GM19455 (cell line): ENCODE data around the gene EDC3.

ENCODE experiments used
- ATAC-seq: cut with Tn5 transposase; IDR thresholded peaks from one replicate; pipeline ENCODE4 v1.9.1; 2021; ENCODE audit not compliant: unreplicated experiment

Gene EDC3

DNA sequence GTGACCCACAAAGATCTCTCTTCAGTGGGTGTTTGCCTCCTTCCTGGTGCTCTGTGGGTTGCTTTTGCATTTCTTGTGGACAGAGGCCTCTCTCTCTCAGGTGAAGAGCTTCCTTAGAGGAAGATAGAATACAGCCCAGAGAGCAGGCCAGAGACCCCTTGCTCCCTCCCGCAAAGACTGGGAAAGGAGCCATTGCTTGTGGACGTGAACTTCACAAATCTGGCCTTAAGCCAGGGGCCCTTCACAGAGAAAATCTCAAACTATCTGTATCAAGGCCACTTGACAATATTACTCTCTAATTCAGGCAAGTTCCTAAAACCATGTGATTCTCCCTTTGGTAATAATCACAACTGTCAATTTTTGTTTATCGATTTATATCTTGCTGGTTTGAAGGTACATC is 110.6 kb downstream of the EDC3 start:
- ATAC-seq, result no peak

GRCh38 chr15:74584779-74585178 is 111.0 kb downstream of the EDC3 start:
- ATAC-seq, result no peak

- ATAC-seq, result no peak
These were observed 111.6 kb downstream of the EDC3 start for GRCh38 chr15:74584204-74584603.
